Measurements from ENCODE around the gene COL23A1. TPM values are rescaled to one million over a fixed set of nuclear protein-coding genes. Genes with fewer than 3 reads are reported as not detected.

Gene COL23A1
- total and polyA plus RNA-seq, 8 donors = 0.06 to 0.68 (median 0.33) TPM; not detected in 2

GRCh38 chr5:178223196-178223773 is 366.9 kb downstream of the COL23A1 start:
- H3K27me3 ChIP-seq = no peaks in the 10 kb centered on the region
- no peak overlapping the region for H3K27ac ChIP-seq
- no peak overlapping the region for H3K4me3 ChIP-seq
- H3K36me3 ChIP-seq = no peaks in the 10 kb centered on the region
- DNase-seq (peak in 2 of 6 donors; percentile 2 to 6), FAIRE-seq (no peak), ATAC-seq (no peak)
- H3K4me1 ChIP-seq = no peaks in the 10 kb centered on the region
- intact Hi-C loops (cut with DNase I) = no loop called here
- WGBS, 2 donors = 82 to 93% methylated on average over 5 of the region's 5 CpGs
- no peak for TF ChIP-seq CTCF (IDR thresholded peaks at IDR 0.05)
- no peaks in the 10 kb centered on the region for H3K9me3 ChIP-seq

- Histone ChIP-seq H3K27me3 (no peaks in the 10 kb centered on the region), H3K27ac (no peak overlapping the region), H3K4me3 (no peak overlapping the region), H3K36me3 (no peaks in the 10 kb centered on the region), H3K9me3 (no peaks in the 10 kb centered on the region), H3K4me1 (no peaks in the 10 kb centered on the region)
- TF ChIP-seq CTCF (IDR thresholded peaks at IDR 0.05) = no peak
- 95 to 96% methylated on average over 15 of the region's 15 CpGs for WGBS, 2 donors
- ATAC-seq (no peak), FAIRE-seq (no peak), DNase-seq (peak in 1 of 6 donors; percentile 46)
- intact Hi-C loops (cut with DNase I) = no loop called here
These were observed 367.9 kb downstream of the COL23A1 start for GRCh38 chr5:178222292-178222691.

GRCh38 chr5:178221853-178222252 is 368.3 kb downstream of the COL23A1 start:
- H3K4me1 ChIP-seq = no peaks in the 10 kb centered on the region
- DNase-seq (peak in 1 of 6 donors; percentile 8), FAIRE-seq (no peak), ATAC-seq (no peak)
- H3K4me3 ChIP-seq = no peak overlapping the region
- H3K27me3 ChIP-seq = no peaks in the 10 kb centered on the region
- no peaks in the 10 kb centered on the region for H3K36me3 ChIP-seq
- WGBS, 2 donors = 74 to 95% methylated on average over 4 to 5 of the region's 5 CpGs
- intact Hi-C loops (cut with DNase I) = no loop called here
- H3K9me3 ChIP-seq = no peaks in the 10 kb centered on the region
- TF ChIP-seq CTCF (IDR thresholded peaks at IDR 0.05) = no peak
- no peak overlapping the region for H3K27ac ChIP-seq

GRCh38 chr5:178221282-178221681 is 368.9 kb downstream of the COL23A1 start:
- H3K36me3 ChIP-seq = peaks cover 0 to 5% (median 0%) of the 10 kb centered on the region in 3 donors
- WGBS, 2 donors = 80 to 84% methylated on average over 3 of the region's 3 CpGs
- no peak for ATAC-seq
- TF ChIP-seq CTCF (IDR thresholded peaks at IDR 0.05) = no peak
- no peak for DNase-seq
- H3K27ac ChIP-seq = no peak overlapping the region
- H3K4me1 ChIP-seq = no peaks in the 10 kb centered on the region
- no peak for FAIRE-seq
- H3K4me3 ChIP-seq = no peak overlapping the region
- no peaks in the 10 kb centered on the region for H3K27me3 ChIP-seq
- no peaks in the 10 kb centered on the region for H3K9me3 ChIP-seq
- intact Hi-C loops (cut with DNase I) = no loop called here

GRCh38 chr5:178218827-178219226 is 371.4 kb downstream of the COL23A1 start:
- FAIRE-seq = no peak
- H3K27ac ChIP-seq = no peak overlapping the region
- H3K4me1 ChIP-seq = no peaks in the 10 kb centered on the region
- 82% methylated on average over 3 of the region's 3 CpGs for WGBS, 2 donors
- H3K9me3 ChIP-seq = no peaks in the 10 kb centered on the region
- ATAC-seq = no peak
- intact Hi-C loops (cut with DNase I) = no loop called here
- DNase-seq = no peak
- H3K27me3 ChIP-seq = no peaks in the 10 kb centered on the region
- peaks cover 0 to 20% (median 7%) of the 10 kb centered on the region in 3 donors for H3K36me3 ChIP-seq
- TF ChIP-seq CTCF (IDR thresholded peaks at IDR 0.05) = no peak
- H3K4me3 ChIP-seq = no peak overlapping the region
